Lower leg skin (tissue), 4 donors: Measurements from ENCODE around the gene B3GNT9. TPM values are rescaled to one million over a fixed set of nuclear protein-coding genes. Genes with fewer than 3 reads are reported as not detected.

ENCODE experiments used
- DNase-seq, 2 donors: peaks; one replicate each; pipeline ENCODE4 v3.0.0-alpha.2; 2019; ENCODE audit warnings: low spot score in 2 of 2
- H3K4me3 ChIP-seq: fragments of 200-600 bp; sonication (generic); 2 replicates; pipeline ENCODE4 v1.5.1; 2017; ENCODE audit warnings: mild to moderate bottlenecking, low read depth; ENCODE audit not compliant: poor library complexity, severe bottlenecking
- CTCF ChIP-seq, 3 donors: fragments of 450-650 bp; IDR thresholded peaks; one replicate each; pipeline ENCODE4 v1.5.1; 2016; ENCODE audit warnings: antibody characterized with exemption in 3 of 3, mild to moderate bottlenecking in 3 of 3, moderate library complexity in 2 of 3
- POLR2A ChIP-seq, 2 donors: fragments of 450-650 bp; IDR thresholded peaks; one replicate each; pipeline ENCODE4 v1.6.1; 2016 to 2017; ENCODE audit warnings: antibody characterized with exemption in 2 of 2, mild to moderate bottlenecking in 1 of 2, moderate library complexity in 1 of 2
- WGBS, 2 donors: methylation state at CpG; one replicate each; pipeline ENCODE4 v1.1.5; 2018; 5-methylcytosine and 5-hydroxymethylcytosine counted together
- intact Hi-C: fragments of 100-400 bp; cut with DNase I; formaldehyde crosslinking; loops from one replicate; pipeline ENCODE4 v1.15.0; 2023; ENCODE audit warnings: low total_unique reads
- total RNA-seq, 4 donors: library from RNA; depleted of rRNA; stranded (reverse); fragments of >200 nt; gene quantifications; one replicate each; pipeline ENCODE4 v1.1.0, GENCODE V29; 2016

The B3GNT9 gene
- total RNA-seq, 4 donors from 2014 or later, result 10.3 to 18.0 (median 13.3) TPM

- intact Hi-C loops, result no loop called here
- DNase-seq, result no peak
- TF ChIP-seq POLR2A (IDR thresholded peaks at IDR 0.05), result no peak
- no peak for TF ChIP-seq CTCF (IDR thresholded peaks at IDR 0.05)
- WGBS, 2 donors, result 4 to 7% methylated on average over 24 to 30 of the region's 59 CpGs
- peak overlapping the region; percentile 49 for H3K4me3 ChIP-seq
Observed at GRCh38 chr16:67184453-67184994, 33.7 kb upstream of the B3GNT9 start.

DNA sequence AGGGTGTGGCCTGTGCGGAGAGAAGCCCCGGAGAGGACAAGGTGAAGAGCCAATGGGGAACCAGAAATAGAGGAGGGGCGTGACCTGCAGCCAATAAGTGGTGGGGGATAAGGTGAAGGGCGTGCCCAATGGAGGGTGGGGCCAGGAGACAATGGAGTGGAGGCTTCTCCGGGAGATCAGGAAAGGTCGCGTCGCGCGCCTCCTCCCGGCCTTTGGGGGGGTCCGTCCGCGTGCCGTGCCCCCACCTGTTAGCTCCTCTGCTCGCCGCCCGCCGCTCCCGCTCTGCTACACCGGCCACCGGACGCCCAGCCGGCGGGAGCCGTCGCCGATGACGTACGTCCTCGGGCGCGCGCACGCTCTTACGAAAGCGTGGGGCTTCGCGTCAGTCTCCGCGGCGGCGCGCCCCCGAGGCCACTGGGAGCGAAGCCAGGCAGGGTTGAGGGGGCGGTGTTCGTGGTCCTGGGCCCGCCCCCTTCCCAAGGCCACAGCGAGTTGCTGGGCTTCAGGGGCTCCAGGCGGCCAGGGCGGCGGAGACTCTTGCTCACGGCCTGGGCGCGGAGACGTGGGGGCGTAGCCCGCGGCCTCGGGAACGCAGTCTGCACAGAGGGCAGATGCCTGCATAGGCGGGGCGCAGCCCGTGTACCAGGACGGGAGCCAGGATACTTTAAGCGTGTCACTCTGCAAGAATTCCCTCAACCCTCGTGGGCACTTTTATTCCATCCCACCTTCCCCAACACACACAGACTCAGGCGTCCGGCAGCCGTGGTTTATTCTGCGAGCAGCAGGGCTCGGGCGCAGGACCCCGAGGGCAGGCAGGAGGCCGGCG, 33.0 kb upstream of the B3GNT9 start, which contains the start of gene MATCAP1:
TSS of gene MATCAP1 (minus strand) at position 337 of the 826 bp plus-strand sequence. CDS start 3,353 bp downstream, outside the sequence.
- peak; percentile 97 to 99 for DNase-seq
- 1% methylated on average over 36 to 57 of the region's 77 CpGs for WGBS, 2 donors
- intact Hi-C loops, result no loop called here
- H3K4me3 ChIP-seq, result peak within 1 kb of the TSS; percentile 49
- TF ChIP-seq POLR2A (IDR thresholded peaks at IDR 0.05) (no peak), CTCF (IDR thresholded peaks at IDR 0.05) (peak in 1 of 3 donors; percentile 24)

GRCh38 chr16:67183284-67183626, 32.5 kb upstream of the B3GNT9 start:
- DNase-seq, result no peak
- no peak for TF ChIP-seq POLR2A (IDR thresholded peaks at IDR 0.05)
- no peak overlapping the region for H3K4me3 ChIP-seq
- intact Hi-C loops, result no loop called here
- WGBS, 2 donors, result 6 to 7% methylated on average over 11 of the region's 11 CpGs

DNA sequence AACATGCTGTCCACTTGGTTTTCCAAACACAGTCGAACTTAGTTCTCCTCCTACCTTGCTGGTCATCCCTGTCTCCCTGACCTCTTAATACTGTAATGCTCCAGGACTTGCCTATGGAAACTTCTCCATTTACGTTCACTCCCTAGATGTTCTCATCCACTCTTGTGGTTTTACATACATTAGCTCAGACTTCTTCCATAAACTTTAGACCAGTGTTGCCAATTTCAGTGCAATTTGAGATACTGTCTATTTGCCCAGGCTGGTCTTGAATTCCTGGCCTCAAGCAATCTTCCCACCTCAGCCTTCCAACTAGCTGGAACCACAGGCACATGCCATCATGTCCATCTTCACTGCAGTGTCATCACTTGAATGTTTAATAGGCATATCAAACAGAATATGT, 31.5 kb upstream of the B3GNT9 start:
- WGBS, 2 donors, result 74 to 81% methylated on average over 2 of the region's 2 CpGs
- TF ChIP-seq CTCF (IDR thresholded peaks at IDR 0.05) (no peak), POLR2A (IDR thresholded peaks at IDR 0.05) (no peak)
- H3K4me3 ChIP-seq, result no peak overlapping the region
- DNase-seq, result no peak
- intact Hi-C loops, result no loop called here

GRCh38 chr16:67181346-67181745, 30.5 kb upstream of the B3GNT9 start:
- TF ChIP-seq CTCF (IDR thresholded peaks at IDR 0.05) (no peak), POLR2A (IDR thresholded peaks at IDR 0.05) (no peak)
- no peak for DNase-seq
- H3K4me3 ChIP-seq, result no peak overlapping the region
- WGBS, 2 donors, result 30 to 47% methylated on average over 2 of the region's 2 CpGs
- intact Hi-C loops, result no loop called here

DNA sequence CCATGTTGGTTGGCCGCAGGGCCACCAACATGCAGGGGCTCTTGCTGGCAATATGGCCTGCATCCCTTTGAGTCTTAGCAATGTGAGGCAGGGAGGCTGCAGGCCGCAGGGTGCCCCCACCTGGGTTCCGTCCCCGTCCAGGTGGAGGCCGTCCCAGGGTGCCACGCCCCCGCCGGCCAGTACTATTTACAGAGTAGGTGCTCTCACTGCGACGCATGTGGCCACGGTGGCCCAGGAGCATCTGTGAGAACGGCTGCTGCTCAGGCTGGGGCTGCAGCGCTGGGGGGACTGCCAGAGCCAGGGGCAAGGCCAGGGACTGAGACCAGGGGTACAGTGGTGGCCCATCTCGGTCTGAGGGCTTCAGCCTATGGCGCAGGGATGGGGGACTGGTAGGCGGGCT, 29.4 kb upstream of the B3GNT9 start:
- intact Hi-C loops, result no loop called here
- TF ChIP-seq POLR2A (IDR thresholded peaks at IDR 0.05) (no peak), CTCF (IDR thresholded peaks at IDR 0.05) (no peak)
- no peak for DNase-seq
- H3K4me3 ChIP-seq, result no peak overlapping the region
- WGBS, 2 donors, result 90 to 95% methylated on average over 14 to 16 of the region's 16 CpGs
